ENCODE measurements around the gene VPS41. TPM values are rescaled to one million over a fixed set of nuclear protein-coding genes. Genes with fewer than 3 reads are reported as not detected.

The VPS41 gene
- total RNA-seq, 2 donors from 2014 or later: 71.7 to 84.6 TPM

- DNase-seq (ENCODE audit: low spot score in 2 of 2) (no peak), ATAC-seq (no peak)
- Mint-ChIP-seq H3K36me3 (peaks cover 0 to 16% of the 10 kb centered on the region in 2 donors), H3K27ac (no peak overlapping the region), H3K9me3 (peaks cover 0 to 7% of the 10 kb centered on the region in 2 donors)
Observed at GRCh38 chr7:38686888-38687287, 222.1 kb downstream of the VPS41 start.

GRCh38 chr7:38685851-38686250 is 223.1 kb downstream of the VPS41 start:
- no peak for DNase-seq (ENCODE audit: low spot score in 2 of 2)
- Mint-ChIP-seq H3K36me3 (peaks cover 0 to 10% of the 10 kb centered on the region in 2 donors), H3K9me3 (peaks cover 0 to 7% of the 10 kb centered on the region in 2 donors), H3K27ac (no peak overlapping the region)
- no peak for ATAC-seq

- H3K36me3 Mint-ChIP-seq: peaks cover 0 to 10% of the 10 kb centered on the region in 2 donors
Observed at GRCh38 chr7:38682606-38683005, 226.4 kb downstream of the VPS41 start.

GRCh38 chr7:38681882-38682281 is 227.1 kb downstream of the VPS41 start:
- DNase-seq (ENCODE audit: low spot score in 2 of 2) (no peak), ATAC-seq (no peak)
- Mint-ChIP-seq H3K27ac (no peak overlapping the region), H3K9me3 (no peaks in the 10 kb centered on the region), H3K36me3 (peaks cover 0 to 9% of the 10 kb centered on the region in 2 donors)

More at GRCh38 chr7:38682606-38683005, 226.4 kb downstream of the VPS41 start:
- ATAC-seq: no peak
- H3K27ac Mint-ChIP-seq: no peak overlapping the region
- no peak for DNase-seq (ENCODE audit: low spot score in 2 of 2)
- H3K9me3 Mint-ChIP-seq: no peaks in the 10 kb centered on the region

- no peaks in the 10 kb centered on the region for H3K36me3 Mint-ChIP-seq
- DNase-seq (ENCODE audit: low spot score in 2 of 2): no peak
- no peak overlapping the region for H3K27ac Mint-ChIP-seq
- H3K9me3 Mint-ChIP-seq: no peaks in the 10 kb centered on the region
- no peak for ATAC-seq
Observed at GRCh38 chr7:38679419-38679818, 229.6 kb downstream of the VPS41 start.

- ATAC-seq (no peak), DNase-seq (ENCODE audit: low spot score in 2 of 2) (no peak)
- Mint-ChIP-seq H3K36me3 (no peaks in the 10 kb centered on the region), H3K27ac (no peak overlapping the region), H3K9me3 (no peaks in the 10 kb centered on the region)
Observed at GRCh38 chr7:38678698-38679054, 230.3 kb downstream of the VPS41 start.

GRCh38 chr7:38677981-38678697 is 230.9 kb downstream of the VPS41 start:
- H3K9me3 Mint-ChIP-seq: no peaks in the 10 kb centered on the region
- DNase-seq (ENCODE audit: low spot score in 2 of 2) (no peak), ATAC-seq (no peak)
- H3K27ac Mint-ChIP-seq: peak overlapping the region in 1 of 2 donors; percentile 37
- H3K36me3 Mint-ChIP-seq: no peaks in the 10 kb centered on the region

GRCh38 chr7:38675494-38676106 is 233.4 kb downstream of the VPS41 start:
- Mint-ChIP-seq H3K36me3 (no peaks in the 10 kb centered on the region), H3K27ac (no peak overlapping the region), H3K9me3 (no peaks in the 10 kb centered on the region)
- DNase-seq (ENCODE audit: low spot score in 2 of 2) (no peak), ATAC-seq (no peak)

- Mint-ChIP-seq H3K36me3 (no peaks in the 10 kb centered on the region), H3K27ac (no peak overlapping the region), H3K9me3 (no peaks in the 10 kb centered on the region)
- no peak for ATAC-seq
- no peak for DNase-seq (ENCODE audit: low spot score in 2 of 2)
Observed at GRCh38 chr7:38674513-38674912, 234.5 kb downstream of the VPS41 start.

GRCh38 chr7:38673795-38674194 is 235.2 kb downstream of the VPS41 start:
- H3K36me3 Mint-ChIP-seq: no peaks in the 10 kb centered on the region
- DNase-seq (ENCODE audit: low spot score in 2 of 2): no peak
- H3K27ac Mint-ChIP-seq: no peak overlapping the region
- H3K9me3 Mint-ChIP-seq: no peaks in the 10 kb centered on the region
- ATAC-seq: no peak

Other genes with a start within 250 kb of the VPS41 start
- gene POU6F2, start 68.7 kb upstream of the VPS41 start, total RNA-seq: under 1 TPM; 0.16 to 0.18 TPM